A549 (cell line): Measurements from ENCODE around the gene PDZD2. TPM values are rescaled to one million over a fixed set of nuclear protein-coding genes. Genes with fewer than 3 reads are reported as not detected.
"Not testable (repeated sequence)": the region's sequence is repeated elsewhere in the genome, so short reads cannot be mapped to it uniquely, and the experiment has no call there.

Experiments
- ATAC-seq, 2 experiments: fragments of 200-7000 bp in 1 of 2; fragments of >200 bp in 1 of 2; cut with Nextera tagmentation in 1 of 2; cut with Tn5 transposase in 1 of 2; 3 replicates each; pipeline versions ENCODE4 v1.8.0 to v1.9.1; 2018 to 2020; ENCODE audit warnings: mild to moderate bottlenecking in 1 of 2, moderate library complexity in 1 of 2
- CTCF ChIA-PET: fragments of 300-600 bp; sonication (Branson Sonifier 250); formaldehyde crosslinking; extraction: SDS; loops from one replicate; lab custom pipeline; 2021; ENCODE audit warnings: antibody characterized with exemption, inconsistent platforms; lab: Yijun Ruan, JAX
- POLR2A ChIA-PET: fragments of 350-600 bp; formaldehyde crosslinking; extraction: SDS; loops from one replicate; lab custom pipeline; 2021; ENCODE audit warnings: antibody characterized with exemption, inconsistent platforms; lab: Yijun Ruan, JAX
- DNase-seq, 2 experiments: peaks; one replicate each; pipeline versions ENCODE4 v3.0.0 to v3.0.0-alpha.2; 2011 to 2016; ENCODE audit warnings: low read depth in 1 of 2, low spot score in 1 of 2
- FAIRE-seq: peaks from 2 replicates; lab custom pipeline; 2011; peaks lifted over from hg19 to GRCh38; lab: Jason Lieb, UNC
- H3K27ac ChIP-seq, 2 experiments: fragments of >200 bp; sonication (Bioruptor Twin); formaldehyde crosslinking; 3 replicates each; pipeline ENCODE4 v1.5.1; 2016 to 2017
- H3K4me1 ChIP-seq: fragments of >200 bp; sonication (Bioruptor Twin); formaldehyde crosslinking; 3 replicates; pipeline ENCODE4 v1.6.1; 2016
- H3K4me2 ChIP-seq: fragments of >200 bp; sonication (Bioruptor Twin); formaldehyde crosslinking; 3 replicates; pipeline ENCODE4 v1.6.1; 2016
- H3K4me3 ChIP-seq: fragments of >200 bp; sonication (Bioruptor Twin); formaldehyde crosslinking; 3 replicates; pipeline ENCODE4 v1.5.1; 2016
- H3K9me3 ChIP-seq: fragments of >200 bp; sonication (Bioruptor Twin); formaldehyde crosslinking; 3 replicates; pipeline ENCODE4 v1.6.1; 2016
- CHD2 ChIP-seq: fragments of 150-350 bp; IDR thresholded peaks from 2 replicates; pipeline ENCODE4 v1.6.1; 2014; ENCODE audit warnings: low read length; ENCODE audit not compliant: partially characterized antibody
- CHD4 ChIP-seq: fragments of 200-600 bp; sonication (generic); IDR thresholded peaks from 2 replicates; pipeline ENCODE4 v1.6.1; 2016; ENCODE audit warnings: antibody characterized with exemption, mild to moderate bottlenecking, borderline replicate concordance
- EP300 ChIP-seq, 2 experiments: fragments of >200 bp; sonication (Bioruptor Twin); formaldehyde crosslinking; IDR thresholded peaks; 2 replicates in 1 of 2; 3 replicates in 1 of 2; pipeline ENCODE4 v1.6.1; 2016 to 2017
- HEYL ChIP-seq: fragments of 250-450 bp; sonication (Bioruptor Pico); IDR thresholded peaks from 2 replicates; pipeline ENCODE4 v1.8.0; 2021; ENCODE audit warnings: mild to moderate bottlenecking, moderate library complexity
- KDM1A ChIP-seq: fragments of 200-600 bp; sonication (generic); IDR thresholded peaks from 2 replicates; pipeline ENCODE4 v1.6.1; 2016; ENCODE audit warnings: low read depth, mild to moderate bottlenecking
- MYC ChIP-seq: IDR thresholded peaks from 2 replicates; pipeline ENCODE4 v1.6.1; 2012; ENCODE audit warnings: mild to moderate bottlenecking, inconsistent platforms, low read length, improper control_type of control experiment, borderline replicate concordance
- NFE2L2 ChIP-seq: fragments of 150-350 bp; conservative IDR thresholded peaks from 2 replicates; pipeline ENCODE4 v1.6.1; 2014; ENCODE audit warnings: low read length
- NPAS2 ChIP-seq: fragments of 250-450 bp; sonication (Bioruptor Pico); IDR thresholded peaks from 2 replicates; pipeline ENCODE4 v1.8.0; 2022; ENCODE audit warnings: mild to moderate bottlenecking, moderate library complexity, borderline replicate concordance
- NR3C1 ChIP-seq: fragments of >200 bp; sonication (Bioruptor Twin); formaldehyde crosslinking; IDR thresholded peaks from 3 replicates; pipeline ENCODE4 v1.6.1; 2017
- PBX3 ChIP-seq: IDR thresholded peaks from 2 replicates; pipeline ENCODE4 v1.6.1; 2012
- PHF8 ChIP-seq: fragments of 200-600 bp; sonication (generic); IDR thresholded peaks from 2 replicates; pipeline ENCODE4 v1.6.1; 2016; ENCODE audit warnings: low read depth, mild to moderate bottlenecking, antibody characterized with exemption, moderate library complexity, borderline replicate concordance
- POLR2A ChIP-seq: IDR thresholded peaks from 2 replicates; pipeline ENCODE4 v1.6.1; 2012; ENCODE audit warnings: mild to moderate bottlenecking, low read length
- REST ChIP-seq: fragments of 200-600 bp; sonication (generic); IDR thresholded peaks from 2 replicates; pipeline ENCODE4 v1.6.1; 2016; ENCODE audit warnings: antibody characterized with exemption, mild to moderate bottlenecking, moderate library complexity
- RFX5 ChIP-seq: fragments of 450-650 bp; IDR thresholded peaks from 2 replicates; pipeline ENCODE4 v1.7.1; 2014; ENCODE audit warnings: antibody characterized with exemption, mild to moderate bottlenecking, moderate library complexity
- SMC3 ChIP-seq: fragments of >200 bp; sonication (Bioruptor Twin); formaldehyde crosslinking; IDR thresholded peaks from 3 replicates; pipeline ENCODE4 v1.6.1; 2018; ENCODE audit warnings: inconsistent platforms
- SREBF2 ChIP-seq: fragments of 450-650 bp; IDR thresholded peaks from 2 replicates; pipeline ENCODE4 v1.6.1; 2014; ENCODE audit warnings: mild to moderate bottlenecking, moderate library complexity
- WGBS: methylation state at CpG from one replicate; pipeline ENCODE4 v1.1.6; 2017; ENCODE audit errors: missing lambda C conversion rate; 5-methylcytosine and 5-hydroxymethylcytosine counted together
- polyA plus RNA-seq, 4 experiments: library from polyadenylated mRNA; depleted of rRNA in 3 of 4; stranded (reverse); fragments of >200 nt; fragmentation: RNase III in 1 of 4; extraction: RNeasy Plus Mini Kit Qiagen cat#74134 plus additional on column Dnase treatment in 1 of 4; gene quantifications; 2 replicates in 3 of 4; 3 replicates in 1 of 4; pipeline ENCODE4 v1.2.3, GENCODE V29; 2011 to 2017
- TF ChIP-seq, protein P1 (sequence below): fragments of 250-450 bp; sonication (Bioruptor Pico); IDR thresholded peaks from 2 replicates; pipeline ENCODE4 v1.5.0; 2021; ENCODE audit warnings: mild to moderate bottlenecking, moderate library complexity, borderline replicate concordance
- TF ChIP-seq, protein P2 (sequence below): fragments of 450-650 bp; IDR thresholded peaks from 2 replicates; pipeline ENCODE4 v1.6.1; 2014; ENCODE audit warnings: antibody characterized with exemption

The PDZD2 gene
- polyA plus RNA-seq, 2 of the 4 experiments (the other 2 are of a cell fraction), result 0.06 to 0.09 TPM

- DNase-seq (no peak), ATAC-seq (no peak)
- ChIA-PET POLR2A (interaction anchor here (0.7 kb wide), 1 partner anchor 79 kb away, joined by 3 read pairs; no protein-coding TSS in a partner anchor), CTCF (interaction anchor here (1.0 to 1.5 kb wide), 4 partner anchors 9 to 120 kb away, joined by 3 to 5 read pairs (median 4); no protein-coding TSS in a partner anchor)
- H3K4me1 ChIP-seq, result no peaks in the 10 kb centered on the region
- TF ChIP-seq SREBF2 (no peak), REST (no peak), PBX3 (no peak), RFX5 (no peak), POLR2A (no peak), SMC3 (no peak), NFE2L2 (no peak), EP300 (IDR thresholded peaks at IDR 0.05) (no peak)
- TF ChIP-seq, protein P1, sequence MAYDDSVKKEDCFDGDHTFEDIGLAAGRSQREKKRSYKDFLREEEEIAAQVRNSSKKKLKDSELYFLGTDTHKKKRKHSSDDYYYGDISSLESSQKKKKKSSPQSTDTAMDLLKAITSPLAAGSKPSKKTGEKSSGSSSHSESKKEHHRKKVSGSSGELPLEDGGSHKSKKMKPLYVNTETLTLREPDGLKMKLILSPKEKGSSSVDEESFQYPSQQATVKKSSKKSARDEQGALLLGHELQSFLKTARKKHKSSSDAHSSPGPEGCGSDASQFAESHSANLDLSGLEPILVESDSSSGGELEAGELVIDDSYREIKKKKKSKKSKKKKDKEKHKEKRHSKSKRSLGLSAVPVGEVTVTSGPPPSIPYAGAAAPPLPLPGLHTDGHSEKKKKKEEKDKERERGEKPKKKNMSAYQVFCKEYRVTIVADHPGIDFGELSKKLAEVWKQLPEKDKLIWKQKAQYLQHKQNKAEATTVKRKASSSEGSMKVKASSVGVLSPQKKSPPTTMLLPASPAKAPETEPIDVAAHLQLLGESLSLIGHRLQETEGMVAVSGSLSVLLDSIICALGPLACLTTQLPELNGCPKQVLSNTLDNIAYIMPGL (CRISPR knock-in tag), result no peak
- TF ChIP-seq, all 56 proteins: peak for 0
- Histone ChIP-seq H3K4me3 (no peak overlapping the region), H3K27ac (no peak overlapping the region), H3K9me3 (no peaks in the 10 kb centered on the region), H3K4me2 (no peak overlapping the region)
- no peak for FAIRE-seq
These were observed 333.6 kb downstream of the PDZD2 start for GRCh38 chr5:31972558-31972957.

DNA sequence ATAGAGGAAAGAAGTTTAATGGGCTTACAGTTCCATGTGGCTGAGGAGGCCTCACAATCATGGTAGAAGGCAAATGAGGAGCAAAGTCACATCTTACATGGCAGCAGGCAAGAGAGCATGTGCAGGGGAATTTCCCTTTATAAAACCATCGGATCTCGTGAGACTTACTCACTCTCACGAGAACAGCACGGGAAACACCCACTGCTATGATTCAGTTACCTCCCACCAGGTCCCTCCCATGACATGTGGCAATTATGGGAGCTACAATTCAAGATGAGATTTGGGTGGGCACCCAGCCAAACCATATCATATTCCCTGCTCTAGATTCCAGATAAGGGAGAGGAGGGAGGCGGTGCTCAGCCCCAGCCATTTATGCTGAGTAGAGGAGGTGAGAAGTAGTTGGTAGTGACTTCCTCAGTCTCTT, 336.3 kb downstream of the PDZD2 start:
- not testable (repeated sequence) for FAIRE-seq, H3K4me2 ChIP-seq, H3K9me3 ChIP-seq
- peak in 1 of 2 experiments; percentile 31 for DNase-seq
- peak; percentile 69 for TF ChIP-seq CHD2
- peak; percentile 37; the same call in 1 of the 2 replicates for TF ChIP-seq REST
- TF ChIP-seq, all 56 proteins: peak for 2; not testable (repeated sequence) for 54
- H3K4me1 ChIP-seq, ATAC-seq, POLR2A ChIA-PET, H3K4me3 ChIP-seq, H3K27ac ChIP-seq: not testable (repeated sequence)
- CTCF ChIA-PET, result interaction anchor here (0.6 kb wide), 1 partner anchor 22 kb away, joined by 3 read pairs; no protein-coding TSS in a partner anchor
- WGBS, result 55% methylated on average over 5 of the region's 5 CpGs

GRCh38 chr5:31976169-31976568, 337.2 kb downstream of the PDZD2 start:
- FAIRE-seq (no peak), DNase-seq (no peak), ATAC-seq (no peak)
- CTCF ChIA-PET, result interaction anchor here (0.6 to 2.3 kb wide), 3 partner anchors 21 to 371 kb away, joined by 3 to 6 read pairs (median 3); no protein-coding TSS in a partner anchor
- Histone ChIP-seq H3K4me2 (no peak overlapping the region), H3K4me3 (no peak overlapping the region), H3K4me1 (no peaks in the 10 kb centered on the region), H3K27ac (no peak overlapping the region), H3K9me3 (no peaks in the 10 kb centered on the region)
- WGBS, result 92% methylated on average over 1 of the region's 1 CpG
- no peak for TF ChIP-seq NR3C1
- TF ChIP-seq KDM1A, result no peak
- TF ChIP-seq HEYL (CRISPR knock-in tag), result no peak
- no peak for TF ChIP-seq CHD4
- no peak for TF ChIP-seq MYC
- TF ChIP-seq PHF8, result no peak
- TF ChIP-seq, protein P2, sequence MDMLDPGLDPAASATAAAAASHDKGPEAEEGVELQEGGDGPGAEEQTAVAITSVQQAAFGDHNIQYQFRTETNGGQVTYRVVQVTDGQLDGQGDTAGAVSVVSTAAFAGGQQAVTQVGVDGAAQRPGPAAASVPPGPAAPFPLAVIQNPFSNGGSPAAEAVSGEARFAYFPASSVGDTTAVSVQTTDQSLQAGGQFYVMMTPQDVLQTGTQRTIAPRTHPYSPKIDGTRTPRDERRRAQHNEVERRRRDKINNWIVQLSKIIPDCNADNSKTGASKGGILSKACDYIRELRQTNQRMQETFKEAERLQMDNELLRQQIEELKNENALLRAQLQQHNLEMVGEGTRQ, result no peak
- TF ChIP-seq NFE2L2, result no peak
- no peak for TF ChIP-seq NPAS2 (CRISPR knock-in tag)
- POLR2A ChIA-PET, result no interaction called here
